Measurements from ENCODE around the gene STK26.

DNA sequence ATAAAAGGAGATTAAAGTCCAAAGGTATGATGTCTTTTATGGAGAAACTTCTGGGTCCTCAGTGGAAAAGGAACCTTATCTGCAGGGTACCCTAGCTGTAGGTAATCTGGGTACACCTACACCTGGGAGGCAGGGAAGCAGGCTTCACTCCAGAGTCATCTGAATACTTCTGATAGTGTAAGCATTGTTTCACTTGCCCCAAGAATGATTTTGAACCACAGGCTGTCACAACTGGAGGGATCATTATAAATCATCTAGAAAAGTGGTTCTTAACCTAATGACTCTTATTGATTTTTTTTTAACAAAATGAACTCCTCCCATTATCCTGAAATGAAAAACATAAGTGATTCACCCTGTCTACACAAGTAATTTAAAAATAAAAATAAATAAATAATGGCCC lies 44.0 kb upstream of the STK26 start:
- TF ChIP-seq, protein P1, sequence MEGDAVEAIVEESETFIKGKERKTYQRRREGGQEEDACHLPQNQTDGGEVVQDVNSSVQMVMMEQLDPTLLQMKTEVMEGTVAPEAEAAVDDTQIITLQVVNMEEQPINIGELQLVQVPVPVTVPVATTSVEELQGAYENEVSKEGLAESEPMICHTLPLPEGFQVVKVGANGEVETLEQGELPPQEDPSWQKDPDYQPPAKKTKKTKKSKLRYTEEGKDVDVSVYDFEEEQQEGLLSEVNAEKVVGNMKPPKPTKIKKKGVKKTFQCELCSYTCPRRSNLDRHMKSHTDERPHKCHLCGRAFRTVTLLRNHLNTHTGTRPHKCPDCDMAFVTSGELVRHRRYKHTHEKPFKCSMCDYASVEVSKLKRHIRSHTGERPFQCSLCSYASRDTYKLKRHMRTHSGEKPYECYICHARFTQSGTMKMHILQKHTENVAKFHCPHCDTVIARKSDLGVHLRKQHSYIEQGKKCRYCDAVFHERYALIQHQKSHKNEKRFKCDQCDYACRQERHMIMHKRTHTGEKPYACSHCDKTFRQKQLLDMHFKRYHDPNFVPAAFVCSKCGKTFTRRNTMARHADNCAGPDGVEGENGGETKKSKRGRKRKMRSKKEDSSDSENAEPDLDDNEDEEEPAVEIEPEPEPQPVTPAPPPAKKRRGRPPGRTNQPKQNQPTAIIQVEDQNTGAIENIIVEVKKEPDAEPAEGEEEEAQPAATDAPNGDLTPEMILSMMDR (IDR thresholded peaks at IDR 0.05): no peak
- TF ChIP-seq POLR2A (IDR thresholded peaks at IDR 0.05) (no peak), POLR2AphosphoS5 (IDR thresholded peaks at IDR 0.05) (no peak)
